ENCODE results near the gene ASPHD1. TPM values are rescaled to one million over a fixed set of nuclear protein-coding genes. Genes with fewer than 3 reads are reported as not detected.
"Not testable (repeated sequence)": the region's sequence is repeated elsewhere in the genome, so short reads cannot be mapped to it uniquely, and the experiment has no call there.

ASPHD1 gene
- polyA plus RNA-seq, 4 donors = 0.67 to 11.5 (median 3.0) TPM

DNA sequence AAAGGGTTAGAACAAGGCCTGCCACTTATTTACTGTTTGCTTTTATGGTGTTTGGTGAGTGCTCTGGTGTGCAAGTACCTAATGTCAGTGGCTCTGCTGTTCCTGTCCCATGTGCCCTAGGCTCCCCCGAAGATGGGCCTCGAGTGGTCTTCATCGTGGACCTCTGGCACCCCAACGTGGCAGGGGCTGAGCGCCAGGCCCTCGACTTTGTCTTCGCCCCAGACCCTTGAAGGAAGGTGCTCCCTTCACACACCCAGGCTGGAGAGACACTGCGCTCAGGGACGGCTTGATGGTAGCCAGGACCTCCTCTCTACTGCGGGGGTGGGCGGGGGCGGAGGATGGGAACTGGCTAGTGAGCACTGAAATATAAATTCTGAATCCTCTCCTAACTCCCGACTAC is 5.4 kb downstream of the ASPHD1 start:
- 84 to 86% (median 85%) methylated on average over 13 of the region's 13 CpGs for WGBS, 3 donors
- Histone ChIP-seq H3K4me3 (ENCODE audit: low read depth in 1 of 3, low read length in 3 of 3) (no peak overlapping the region), H3K36me3 (ENCODE audit: control insufficient read depth in 3 of 3, insufficient read depth in 2 of 3, low read depth in 1 of 3, low read length in 3 of 3) (peaks cover 0 to 44% (median 0%) of the 10 kb centered on the region in 3 donors), H3K27ac (ENCODE audit: low read depth in 1 of 3, low read length in 2 of 3) (no peak overlapping the region), H3K27me3 (ENCODE audit: control insufficient read depth in 3 of 3, insufficient read depth in 3 of 3, low read length in 3 of 3) (no peaks in the 10 kb centered on the region), H3K4me1 (ENCODE audit: control insufficient read depth in 3 of 3, insufficient read depth in 2 of 3, low read depth in 1 of 3, low read length in 2 of 3) (peaks cover 0 to 15% (median 0%) of the 10 kb centered on the region in 3 donors), H3K9me3 (ENCODE audit: control insufficient read depth in 2 of 2, insufficient read depth in 1 of 2, low read depth in 1 of 2, low read length in 1 of 2) (no peaks in the 10 kb centered on the region)
- DNase-seq (no peak), FAIRE-seq (no peak)

- Histone ChIP-seq H3K27me3 (ENCODE audit: control insufficient read depth in 3 of 3, insufficient read depth in 3 of 3, low read length in 3 of 3) (no peaks in the 10 kb centered on the region), H3K36me3 (ENCODE audit: control insufficient read depth in 3 of 3, insufficient read depth in 2 of 3, low read depth in 1 of 3, low read length in 3 of 3) (peaks cover 0 to 54% (median 0%) of the 10 kb centered on the region in 3 donors), H3K27ac (ENCODE audit: low read depth in 1 of 3, low read length in 2 of 3) (no peak overlapping the region), H3K4me1 (ENCODE audit: control insufficient read depth in 3 of 3, insufficient read depth in 2 of 3, low read depth in 1 of 3, low read length in 2 of 3) (peaks cover 0 to 6% (median 0%) of the 10 kb centered on the region in 3 donors), H3K9me3 (ENCODE audit: control insufficient read depth in 2 of 2, insufficient read depth in 1 of 2, low read depth in 1 of 2, low read length in 1 of 2) (no peaks in the 10 kb centered on the region), H3K4me3 (ENCODE audit: low read depth in 1 of 3, low read length in 3 of 3) (no peak overlapping the region)
- 85 to 93% (median 87%) methylated on average over 16 to 23 of the region's 23 CpGs for WGBS, 3 donors
- DNase-seq (no peak), FAIRE-seq (no peak)
Observed at GRCh38 chr16:29906520-29907244, 6.4 kb downstream of the ASPHD1 start.

DNA sequence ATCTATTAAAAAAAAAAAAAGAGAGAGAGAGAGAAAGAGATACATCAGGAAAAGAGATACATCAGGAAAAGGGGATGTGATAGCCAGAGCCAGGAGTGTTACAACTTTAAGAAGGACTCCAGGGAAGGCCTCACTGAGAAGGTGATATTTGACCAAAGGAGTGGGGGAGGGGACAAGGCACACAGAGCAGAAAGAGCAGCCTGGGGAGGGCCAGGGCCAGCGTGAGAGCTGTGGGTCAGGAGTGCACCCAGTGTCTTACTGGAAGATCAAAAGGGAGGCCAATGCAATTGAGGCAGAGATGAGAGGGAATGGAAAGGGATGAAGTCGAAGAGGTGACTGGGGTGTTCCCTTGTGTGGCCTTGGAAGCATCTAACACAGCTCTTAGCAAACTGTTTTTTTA is 7.7 kb downstream of the ASPHD1 start:
- peaks cover 0 to 53% (median 0%) of the 10 kb centered on the region in 3 donors for H3K36me3 ChIP-seq (ENCODE audit: control insufficient read depth in 3 of 3, insufficient read depth in 2 of 3, low read depth in 1 of 3, low read length in 3 of 3)
- WGBS, 3 donors = 74 to 83% (median 75%) methylated on average over 2 of the region's 2 CpGs
- FAIRE-seq (no peak), DNase-seq (no peak)
- H3K27ac ChIP-seq (ENCODE audit: low read depth in 1 of 3, low read length in 2 of 3) = no peak overlapping the region
- no peaks in the 10 kb centered on the region for H3K4me1 ChIP-seq (ENCODE audit: control insufficient read depth in 3 of 3, insufficient read depth in 2 of 3, low read depth in 1 of 3, low read length in 2 of 3)
- H3K4me3 ChIP-seq (ENCODE audit: low read depth in 1 of 3, low read length in 3 of 3) = no peak overlapping the region
- no peaks in the 10 kb centered on the region for H3K9me3 ChIP-seq (ENCODE audit: control insufficient read depth in 2 of 2, insufficient read depth in 1 of 2, low read depth in 1 of 2, low read length in 1 of 2)
- H3K27me3 ChIP-seq (ENCODE audit: control insufficient read depth in 3 of 3, insufficient read depth in 3 of 3, low read length in 3 of 3) = no peaks in the 10 kb centered on the region

DNA sequence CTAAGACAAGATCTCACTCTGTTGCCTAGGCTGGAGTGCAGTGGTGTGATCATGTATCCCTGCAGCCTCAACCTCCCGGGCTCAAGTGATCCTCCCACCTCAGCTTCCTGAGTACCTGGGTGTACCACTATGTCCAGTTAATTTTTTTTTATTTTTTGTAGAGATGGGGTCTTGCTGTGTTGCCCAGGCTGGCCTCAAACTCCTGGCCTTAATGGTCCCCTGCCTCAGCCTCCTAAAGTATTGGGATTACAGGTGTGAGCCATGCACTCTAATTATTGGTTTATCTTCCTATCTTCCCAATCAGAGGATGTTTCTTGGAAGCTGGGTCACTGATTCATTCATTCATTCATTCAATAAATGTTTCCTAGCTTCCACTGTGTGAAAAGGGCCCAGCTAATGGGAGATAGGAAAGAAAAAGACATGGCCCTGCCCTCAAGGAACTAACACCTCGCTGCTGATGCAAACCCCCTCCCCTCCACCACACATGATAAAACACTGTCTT is 8.5 kb downstream of the ASPHD1 start:
- no peaks in the 10 kb centered on the region for H3K9me3 ChIP-seq (ENCODE audit: control insufficient read depth in 2 of 2, insufficient read depth in 1 of 2, low read depth in 1 of 2, low read length in 1 of 2)
- H3K4me3 ChIP-seq (ENCODE audit: low read depth in 1 of 3, low read length in 3 of 3) = no peak overlapping the region
- no peak overlapping the region for H3K27ac ChIP-seq (ENCODE audit: low read depth in 1 of 3, low read length in 2 of 3)
- 81 to 95% (median 92%) methylated on average over 2 of the region's 2 CpGs for WGBS, 3 donors
- DNase-seq (no peak), FAIRE-seq (no peak)
- peaks cover 0 to 55% (median 0%) of the 10 kb centered on the region in 3 donors for H3K36me3 ChIP-seq (ENCODE audit: control insufficient read depth in 3 of 3, insufficient read depth in 2 of 3, low read depth in 1 of 3, low read length in 3 of 3)
- H3K4me1 ChIP-seq (ENCODE audit: control insufficient read depth in 3 of 3, insufficient read depth in 2 of 3, low read depth in 1 of 3, low read length in 2 of 3) = no peaks in the 10 kb centered on the region
- H3K27me3 ChIP-seq (ENCODE audit: control insufficient read depth in 3 of 3, insufficient read depth in 3 of 3, low read length in 3 of 3) = no peaks in the 10 kb centered on the region

- H3K4me1 ChIP-seq (ENCODE audit: control insufficient read depth in 3 of 3, insufficient read depth in 2 of 3, low read depth in 1 of 3, low read length in 2 of 3) = no peaks in the 10 kb centered on the region
- FAIRE-seq (no peak), DNase-seq (no peak)
- H3K4me3 ChIP-seq (ENCODE audit: low read depth in 1 of 3, low read length in 3 of 3) = no peak overlapping the region
- H3K36me3 ChIP-seq (ENCODE audit: control insufficient read depth in 3 of 3, insufficient read depth in 2 of 3, low read depth in 1 of 3, low read length in 3 of 3) = peaks cover 0 to 58% (median 0%) of the 10 kb centered on the region in 3 donors
- WGBS, 3 donors = 82 to 93% (median 89%) methylated on average over 2 of the region's 2 CpGs
- no peaks in the 10 kb centered on the region for H3K9me3 ChIP-seq (ENCODE audit: control insufficient read depth in 2 of 2, insufficient read depth in 1 of 2, low read depth in 1 of 2, low read length in 1 of 2)
- H3K27ac ChIP-seq (ENCODE audit: low read depth in 1 of 3, low read length in 2 of 3) = no peak overlapping the region
- no peaks in the 10 kb centered on the region for H3K27me3 ChIP-seq (ENCODE audit: control insufficient read depth in 3 of 3, insufficient read depth in 3 of 3, low read length in 3 of 3)
Observed at GRCh38 chr16:29909391-29909790, 9.1 kb downstream of the ASPHD1 start.

- DNase-seq; H3K4me3 ChIP-seq (ENCODE audit: low read depth in 1 of 3, low read length in 3 of 3); H3K4me1 ChIP-seq (ENCODE audit: control insufficient read depth in 3 of 3, insufficient read depth in 2 of 3, low read depth in 1 of 3, low read length in 2 of 3); H3K27me3 ChIP-seq (ENCODE audit: control insufficient read depth in 3 of 3, insufficient read depth in 3 of 3, low read length in 3 of 3); FAIRE-seq; H3K9me3 ChIP-seq (ENCODE audit: control insufficient read depth in 2 of 2, insufficient read depth in 1 of 2, low read depth in 1 of 2, low read length in 1 of 2); H3K27ac ChIP-seq (ENCODE audit: low read depth in 1 of 3, low read length in 2 of 3): not testable (repeated sequence)
- WGBS, 3 donors = 82 to 98% (median 97%) methylated on average over 4 to 6 of the region's 6 CpGs
- H3K36me3 ChIP-seq (ENCODE audit: control insufficient read depth in 3 of 3, insufficient read depth in 2 of 3, low read depth in 1 of 3, low read length in 3 of 3) = peaks cover 0 to 59% (median 0%) of the 10 kb centered on the region in 3 donors
Observed at GRCh38 chr16:29909851-29910250, 9.6 kb downstream of the ASPHD1 start.

- H3K27me3 ChIP-seq (ENCODE audit: control insufficient read depth in 3 of 3, insufficient read depth in 3 of 3, low read length in 3 of 3) = no peaks in the 10 kb centered on the region
- no peak for FAIRE-seq
- WGBS, 3 donors = 89 to 91% (median 89%) methylated on average over 19 to 20 of the region's 20 CpGs
- no peaks in the 10 kb centered on the region for H3K9me3 ChIP-seq (ENCODE audit: control insufficient read depth in 2 of 2, insufficient read depth in 1 of 2, low read depth in 1 of 2, low read length in 1 of 2)
- H3K4me1 ChIP-seq (ENCODE audit: control insufficient read depth in 3 of 3, insufficient read depth in 2 of 3, low read depth in 1 of 3, low read length in 2 of 3) = no peaks in the 10 kb centered on the region
- no peak overlapping the region for H3K27ac ChIP-seq (ENCODE audit: low read depth in 1 of 3, low read length in 2 of 3)
- no peak for DNase-seq
- peaks cover 0 to 47% (median 0%) of the 10 kb centered on the region in 3 donors for H3K36me3 ChIP-seq (ENCODE audit: control insufficient read depth in 3 of 3, insufficient read depth in 2 of 3, low read depth in 1 of 3, low read length in 3 of 3)
- no peak overlapping the region for H3K4me3 ChIP-seq (ENCODE audit: low read depth in 1 of 3, low read length in 3 of 3)
Observed at GRCh38 chr16:29910819-29911675, 10.8 kb downstream of the ASPHD1 start.

DNA sequence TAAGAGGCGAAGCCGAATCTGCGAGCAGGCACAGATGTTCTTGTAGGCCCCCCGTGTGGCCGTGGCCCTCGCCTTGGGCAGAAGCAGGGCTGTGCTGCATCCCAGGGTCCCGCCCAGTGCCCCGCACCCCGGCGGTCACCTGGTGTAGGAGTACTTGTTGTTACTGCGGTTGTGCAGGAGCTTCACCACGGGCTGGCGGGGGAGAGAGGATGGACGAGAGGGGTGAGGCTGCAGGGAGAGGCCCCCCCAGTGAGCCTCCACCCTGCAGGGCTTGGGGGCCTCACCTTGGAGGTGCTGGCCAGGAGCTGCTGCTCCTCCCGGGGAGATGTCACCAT is 11.4 kb downstream of the ASPHD1 start:
- Histone ChIP-seq H3K36me3 (ENCODE audit: control insufficient read depth in 3 of 3, insufficient read depth in 2 of 3, low read depth in 1 of 3, low read length in 3 of 3) (peaks cover 0 to 44% (median 0%) of the 10 kb centered on the region in 3 donors), H3K27ac (ENCODE audit: low read depth in 1 of 3, low read length in 2 of 3) (no peak overlapping the region), H3K27me3 (ENCODE audit: control insufficient read depth in 3 of 3, insufficient read depth in 3 of 3, low read length in 3 of 3) (no peaks in the 10 kb centered on the region), H3K4me1 (ENCODE audit: control insufficient read depth in 3 of 3, insufficient read depth in 2 of 3, low read depth in 1 of 3, low read length in 2 of 3) (no peaks in the 10 kb centered on the region), H3K4me3 (ENCODE audit: low read depth in 1 of 3, low read length in 3 of 3) (no peak overlapping the region), H3K9me3 (ENCODE audit: control insufficient read depth in 2 of 2, insufficient read depth in 1 of 2, low read depth in 1 of 2, low read length in 1 of 2) (no peaks in the 10 kb centered on the region)
- WGBS, 3 donors = 82 to 93% (median 88%) methylated on average over 15 of the region's 15 CpGs
- DNase-seq (no peak), FAIRE-seq (no peak)
